NCI-H1092 treated with DMSO at 0.1 percent for 48 hours (cell line): ENCODE data around the gene PLA2G6.

ENCODE experiments used
- DNase-seq: peaks from one replicate; lab custom pipeline; 2025; lab: John Stamatoyannopoulos, UW

Gene PLA2G6

GRCh38 chr22:38181453-38182200 is at the start of gene PLA2G6:
Gene PLA2G6, minus strand, starts transcription at chr22:38181830. Its CDS starts 12,404 bp downstream, at chr22:38169426.
- peak; percentile 99 for DNase-seq

- no peak for DNase-seq
Measured at GRCh38 chr22:38230916-38231315, 49.3 kb upstream of the PLA2G6 start.

GRCh38 chr22:38230108-38230825 is 48.6 kb upstream of the PLA2G6 start:
- no peak for DNase-seq

GRCh38 chr22:38228873-38229740 is 47.5 kb upstream of the PLA2G6 start:
- no peak for DNase-seq

- DNase-seq = no peak
Measured at GRCh38 chr22:38228326-38228872, 46.8 kb upstream of the PLA2G6 start.

- DNase-seq = no peak
Measured at GRCh38 chr22:38226853-38227649, 45.4 kb upstream of the PLA2G6 start.

GRCh38 chr22:38223289-38223960 is 41.8 kb upstream of the PLA2G6 start:
- DNase-seq = no peak

GRCh38 chr22:38222797-38223119 is 41.1 kb upstream of the PLA2G6 start:
- DNase-seq = no peak

- no peak for DNase-seq
Measured at GRCh38 chr22:38221908-38222796, 40.5 kb upstream of the PLA2G6 start.

GRCh38 chr22:38221407-38221806 is 39.8 kb upstream of the PLA2G6 start:
- no peak for DNase-seq

GRCh38 chr22:38220653-38221386 is 39.2 kb upstream of the PLA2G6 start:
- no peak for DNase-seq

- DNase-seq = no peak
Measured at GRCh38 chr22:38220163-38220562, 38.5 kb upstream of the PLA2G6 start.

- no peak for DNase-seq
Measured at GRCh38 chr22:38219632-38220031, 38.0 kb upstream of the PLA2G6 start.

GRCh38 chr22:38218661-38219622 is 37.3 kb upstream of the PLA2G6 start:
- no peak for DNase-seq

GRCh38 chr22:38215156-38216038 is 33.8 kb upstream of the PLA2G6 start:
- DNase-seq = no peak

GRCh38 chr22:38214302-38215056 is 32.8 kb upstream of the PLA2G6 start:
- DNase-seq = no peak
